Caco-2 (cell line): ENCODE measurements around the gene YWHAG. TPM values are rescaled to one million over a fixed set of nuclear protein-coding genes. Genes with fewer than 3 reads are reported as not detected.

Experiments
- BruUV-seq: library from RNA; stranded (reverse); fragments of 400-500 nt; replicated peaks from 2 replicates; lab custom pipeline; 2021; lab: Mats Ljungman, UMichigan
- CTCF ChIA-PET: fragments of 300-600 bp; sonication (Branson Sonifier 250); formaldehyde crosslinking; loops from one replicate; lab custom pipeline; 2022; ENCODE audit warnings: antibody characterized with exemption; lab: Charles Lee
- POLR2A ChIA-PET: fragments of 300-600 bp; sonication (Branson Sonifier 250); formaldehyde crosslinking; loops from one replicate; lab custom pipeline; 2022; ENCODE audit warnings: antibody characterized with exemption; lab: Charles Lee
- DNase-seq, 2 experiments: peaks; one replicate each; pipeline versions ENCODE4 v3.0.0 to v3.0.0-alpha.2; 2020 to 2022
- H3K27me3 ChIP-seq: replicated peaks from 2 replicates; pipeline ENCODE4 v1.6.0; 2011; ENCODE audit warnings: low read length; ENCODE audit not compliant: control insufficient read depth, insufficient read depth
- H3K36me3 ChIP-seq: 2 replicates; pipeline ENCODE4 v1.5.1; 2011; ENCODE audit warnings: low read length; ENCODE audit not compliant: control insufficient read depth, insufficient read depth
- H3K4me1 ChIP-seq: fragments of 250-450 bp; sonication (Bioruptor Pico); 2 replicates; pipeline ENCODE4 v1.5.1; 2020; ENCODE audit warnings: mild to moderate bottlenecking
- H3K4me3 ChIP-seq: 2 replicates; pipeline ENCODE4 v1.5.1; 2011; ENCODE audit warnings: low read depth, mild to moderate bottlenecking, control low read depth, low read length
- H3K9me3 ChIP-seq: fragments of 250-450 bp; sonication (Bioruptor Pico); 2 replicates; pipeline ENCODE4 v1.5.1; 2020; ENCODE audit warnings: mild to moderate bottlenecking, moderate library complexity
- H3K27ac Mint-ChIP-seq: one replicate; pipeline ENCODE4 v1.8.0; 2022; ENCODE audit warnings: mixed read lengths; ENCODE audit not compliant: unreplicated experiment
- H3K27me3 Mint-ChIP-seq: one replicate; pipeline ENCODE4 v1.8.0; 2022; ENCODE audit warnings: mixed read lengths; ENCODE audit not compliant: insufficient read depth, unreplicated experiment
- H3K36me3 Mint-ChIP-seq: one replicate; pipeline ENCODE4 v1.8.0; 2022; ENCODE audit warnings: mild to moderate bottlenecking, mixed read lengths; ENCODE audit not compliant: insufficient read depth, unreplicated experiment
- H3K4me1 Mint-ChIP-seq: one replicate; pipeline ENCODE4 v1.8.0; 2022; ENCODE audit warnings: low read depth, mixed read lengths; ENCODE audit not compliant: unreplicated experiment
- H3K4me3 Mint-ChIP-seq: one replicate; pipeline ENCODE4 v1.8.0; 2022; ENCODE audit warnings: mild to moderate bottlenecking, moderate library complexity, mixed read lengths; ENCODE audit not compliant: unreplicated experiment
- H3K9me3 Mint-ChIP-seq: one replicate; pipeline ENCODE4 v1.8.0; 2022; ENCODE audit warnings: mixed read lengths; ENCODE audit not compliant: unreplicated experiment
- CTCF ChIP-seq, 2 experiments: fragments of 200-600 bp in 1 of 2; IDR thresholded peaks; 1 replicate in 1 of 2; 2 replicates in 1 of 2; pipeline versions ENCODE4 v1.5.1 to v1.8.0; 2011 to 2022; ENCODE audit warnings: antibody characterized with exemption in 1 of 2, control low read depth in 1 of 2, inconsistent platforms in 1 of 2, low read depth in 1 of 2, low read length in 1 of 2, mild to moderate bottlenecking in 1 of 2, moderate library complexity in 1 of 2; ENCODE audit not compliant: insufficient read depth in 1 of 2, severe bottlenecking in 1 of 2, unreplicated experiment in 1 of 2
- intact Hi-C: fragments of 100-400 bp; cut with micrococcal nuclease; formaldehyde crosslinking; loops from one replicate; pipeline ENCODE4 v1.10.0; 2022; ENCODE audit not compliant: unreplicated experiment
- total RNA-seq: library from RNA; stranded (reverse); gene quantifications from 2 replicates; pipeline ENCODE4 v1.2.3, GENCODE V29; 2022

Gene YWHAG
- total RNA-seq, 1 experiment from 2014 or later = 150 TPM

DNA sequence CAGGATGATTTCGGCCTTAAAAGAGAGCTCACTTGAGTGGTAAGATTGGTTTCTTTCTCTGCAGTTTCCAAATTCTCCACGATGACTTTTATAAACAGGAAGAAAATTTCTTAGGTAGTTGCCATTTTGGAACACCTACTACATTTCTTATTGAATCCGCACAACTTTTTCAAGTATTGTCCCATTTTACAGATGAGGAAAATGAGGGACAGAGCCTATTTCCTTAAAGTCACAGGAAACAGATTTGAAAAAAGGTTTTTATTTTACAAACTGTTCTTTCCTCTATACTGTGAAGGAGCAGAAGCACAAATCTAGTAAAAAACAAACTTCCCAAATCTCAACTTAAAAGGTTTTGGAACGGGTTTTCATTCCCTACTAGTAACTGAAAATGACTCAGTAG is 2.7 kb downstream of the YWHAG start:
- H3K27ac Mint-ChIP-seq = no peak overlapping the region
- H3K4me1 ChIP-seq = peaks cover 17% of the 10 kb centered on the region
- BruUV-seq = no TSS peak
- H3K4me1 Mint-ChIP-seq = peaks cover 11% of the 10 kb centered on the region
- H3K9me3 ChIP-seq = no peaks in the 10 kb centered on the region
- H3K4me3 ChIP-seq = no peak overlapping the region
- TF ChIP-seq CTCF (IDR thresholded peaks at IDR 0.05; ENCODE audit: insufficient read depth in 1 of 2, low read depth in 1 of 2, low read length in 1 of 2, severe bottlenecking in 1 of 2, unreplicated experiment in 1 of 2) = no peak
- no peak overlapping the region for H3K4me3 Mint-ChIP-seq
- no peaks in the 10 kb centered on the region for H3K27me3 ChIP-seq
- intact Hi-C loops = loop anchor here (5.0 kb wide), 1 partner anchor 64 kb away; no protein-coding TSS in a partner anchor
- ChIA-PET CTCF (no interaction called here), POLR2A (no interaction called here)
- no peaks in the 10 kb centered on the region for H3K27me3 Mint-ChIP-seq
- H3K9me3 Mint-ChIP-seq = no peaks in the 10 kb centered on the region
- DNase-seq = no peak
- peaks cover 1% of the 10 kb centered on the region for H3K36me3 ChIP-seq
- peaks cover 83% of the 10 kb centered on the region for H3K36me3 Mint-ChIP-seq

- no peak overlapping the region for H3K4me3 ChIP-seq
- Mint-ChIP-seq H3K9me3 (no peaks in the 10 kb centered on the region), H3K36me3 (peaks cover 93% of the 10 kb centered on the region), H3K27me3 (no peaks in the 10 kb centered on the region), H3K27ac (no peak overlapping the region), H3K4me3 (no peak overlapping the region), H3K4me1 (peaks cover 14% of the 10 kb centered on the region)
- ChIA-PET CTCF (interaction anchor here (0.7 kb wide), 1 partner anchor 744 kb away, joined by 3 read pairs; no protein-coding TSS in a partner anchor), POLR2A (interaction anchor here (0.5 kb wide), 1 partner anchor 19 kb away, joined by 3 read pairs; no protein-coding TSS in a partner anchor)
- no TSS peak for BruUV-seq
- intact Hi-C loops = loop anchor here (5.0 kb wide), 1 partner anchor 63 kb away; no protein-coding TSS in a partner anchor
- no peaks in the 10 kb centered on the region for H3K9me3 ChIP-seq
- H3K36me3 ChIP-seq = peaks cover 1% of the 10 kb centered on the region
- H3K27me3 ChIP-seq = no peaks in the 10 kb centered on the region
- peaks cover 16% of the 10 kb centered on the region for H3K4me1 ChIP-seq
- DNase-seq = no peak
- no peak for TF ChIP-seq CTCF (IDR thresholded peaks at IDR 0.05; ENCODE audit: insufficient read depth in 1 of 2, low read depth in 1 of 2, low read length in 1 of 2, severe bottlenecking in 1 of 2, unreplicated experiment in 1 of 2)
Observed at GRCh38 chr7:76354981-76355730, 3.6 kb downstream of the YWHAG start.

DNA sequence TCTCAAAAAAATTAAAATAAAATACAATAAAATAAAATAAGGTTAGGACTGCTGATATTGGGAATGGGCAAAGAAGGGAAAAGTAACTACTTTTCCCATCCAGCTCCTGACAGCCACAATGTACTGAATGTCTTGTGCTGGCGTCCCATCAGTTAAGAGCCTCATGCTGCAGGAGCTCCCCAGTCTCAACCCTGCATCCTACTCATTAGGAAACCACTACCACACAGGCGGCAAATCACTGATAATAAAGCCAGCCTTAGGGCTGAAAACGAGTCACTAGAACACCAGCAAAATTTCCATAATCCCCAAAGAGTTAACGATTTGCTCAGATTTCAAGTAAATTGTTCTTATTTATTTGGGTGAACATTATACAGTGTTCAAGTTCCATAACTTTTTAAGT is 4.3 kb downstream of the YWHAG start:
- Mint-ChIP-seq H3K4me3 (no peak overlapping the region), H3K9me3 (no peaks in the 10 kb centered on the region), H3K4me1 (peaks cover 14% of the 10 kb centered on the region), H3K36me3 (peaks cover 99% of the 10 kb centered on the region), H3K27me3 (no peaks in the 10 kb centered on the region), H3K27ac (no peak overlapping the region)
- ChIA-PET POLR2A (no interaction called here), CTCF (no interaction called here)
- H3K36me3 ChIP-seq = peaks cover 2% of the 10 kb centered on the region
- H3K9me3 ChIP-seq = no peaks in the 10 kb centered on the region
- H3K4me3 ChIP-seq = no peak overlapping the region
- peaks cover 13% of the 10 kb centered on the region for H3K4me1 ChIP-seq
- DNase-seq = no peak
- no TSS peak for BruUV-seq
- intact Hi-C loops = no loop called here
- TF ChIP-seq CTCF (IDR thresholded peaks at IDR 0.05; ENCODE audit: insufficient read depth in 1 of 2, low read depth in 1 of 2, low read length in 1 of 2, severe bottlenecking in 1 of 2, unreplicated experiment in 1 of 2) = no peak
- H3K27me3 ChIP-seq = no peaks in the 10 kb centered on the region
